ENCODE results near the gene HES3.
"Not testable (repeated sequence)": the region's sequence is repeated elsewhere in the genome, so short reads cannot be mapped to it uniquely, and the experiment has no call there.

HES3 gene

GRCh38 chr1:6219641-6220040, 24.3 kb upstream of the HES3 start:
- DNase-seq, result not testable (repeated sequence)

GRCh38 chr1:6220236-6220635, 23.7 kb upstream of the HES3 start:
- no peak for DNase-seq

GRCh38 chr1:6221210-6221784, 22.7 kb upstream of the HES3 start:
- no peak for DNase-seq

DNA sequence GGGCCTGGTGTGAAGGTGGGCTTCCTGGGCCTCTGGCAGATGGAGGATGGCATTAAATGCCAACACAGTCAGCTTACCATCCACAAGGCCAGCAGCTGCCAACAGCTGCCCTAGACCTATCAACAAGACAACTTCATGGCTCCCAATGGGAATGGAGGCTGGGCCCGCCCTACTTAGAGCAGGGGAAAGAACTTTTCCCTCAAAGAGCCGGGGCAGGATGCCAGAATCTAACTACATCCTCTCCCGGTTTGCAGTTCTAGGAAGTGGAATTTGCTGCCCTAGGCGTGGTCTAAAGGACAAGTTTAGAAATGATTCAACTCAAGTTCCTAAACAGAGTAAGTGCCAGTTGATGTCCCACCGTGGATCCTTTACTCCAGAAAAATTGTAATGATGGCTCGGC, 21.3 kb upstream of the HES3 start:
- no peak for DNase-seq

DNA sequence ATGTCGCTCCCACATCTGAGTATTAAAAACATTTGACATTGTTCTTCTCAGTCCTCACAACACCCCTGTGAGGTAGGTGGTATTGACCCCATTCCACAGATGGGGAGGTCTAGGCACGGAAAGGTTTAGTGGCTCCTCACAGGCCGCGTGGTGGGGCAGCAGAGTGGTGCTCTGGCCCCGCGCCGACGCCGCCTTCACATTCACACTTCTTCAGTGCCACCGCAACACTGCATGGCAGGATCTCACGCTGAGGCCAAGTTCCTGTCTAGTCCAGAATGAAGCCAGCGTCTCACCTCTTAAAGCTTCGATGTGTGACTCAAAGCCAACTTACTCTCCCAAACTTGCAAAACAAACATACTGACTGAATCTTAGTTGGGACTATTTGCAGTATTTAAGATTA, 20.4 kb upstream of the HES3 start:
- no peak for DNase-seq

GRCh38 chr1:6224718-6225117, 19.3 kb upstream of the HES3 start:
- no peak for DNase-seq

- DNase-seq, result no peak
Measured at GRCh38 chr1:6225651-6226050, 18.3 kb upstream of the HES3 start.

DNA sequence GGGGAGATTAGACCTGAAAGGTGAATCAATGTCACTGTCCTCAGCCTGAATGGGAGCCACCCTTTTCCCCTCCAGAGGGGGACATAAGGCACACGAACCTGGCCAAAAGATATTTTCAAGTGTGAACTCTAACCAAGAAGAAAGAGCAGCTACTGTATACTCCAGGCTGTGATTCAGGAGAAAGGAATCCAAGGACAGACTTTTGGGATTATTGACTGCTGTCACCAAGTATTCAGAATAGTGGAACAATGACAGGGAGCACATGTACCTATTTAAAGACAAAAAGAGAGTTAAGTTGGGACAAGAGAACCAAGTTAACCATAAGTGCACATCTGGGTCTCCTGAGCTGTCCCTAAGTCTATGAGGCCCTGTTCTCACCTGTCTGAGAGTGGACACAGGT, 10.6 kb upstream of the HES3 start:
- DNase-seq, result no peak

GRCh38 chr1:6234502-6235295, 9.3 kb upstream of the HES3 start:
- no peak for DNase-seq

DNA sequence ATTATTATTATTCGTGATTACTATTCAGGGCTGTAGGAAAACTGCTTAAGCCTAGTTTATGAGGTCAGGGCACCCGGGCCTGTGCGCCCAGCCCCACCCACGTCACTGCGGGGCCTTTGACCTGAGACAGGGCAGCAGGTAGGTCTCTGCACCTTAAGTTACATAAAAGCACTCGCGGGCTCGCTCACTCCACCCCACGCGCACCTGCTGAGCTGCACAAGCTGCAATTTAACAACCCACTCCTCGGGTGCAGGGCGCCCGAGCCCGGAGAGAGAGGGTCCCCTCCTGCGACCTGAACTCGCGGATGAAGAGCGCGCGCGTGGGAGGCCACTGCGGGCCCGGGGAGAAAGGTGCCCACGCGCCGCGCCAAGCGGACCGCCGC, 8.7 kb upstream of the HES3 start:
- no peak for DNase-seq

GRCh38 chr1:6237093-6237492, 6.9 kb upstream of the HES3 start:
- DNase-seq, result no peak

DNA sequence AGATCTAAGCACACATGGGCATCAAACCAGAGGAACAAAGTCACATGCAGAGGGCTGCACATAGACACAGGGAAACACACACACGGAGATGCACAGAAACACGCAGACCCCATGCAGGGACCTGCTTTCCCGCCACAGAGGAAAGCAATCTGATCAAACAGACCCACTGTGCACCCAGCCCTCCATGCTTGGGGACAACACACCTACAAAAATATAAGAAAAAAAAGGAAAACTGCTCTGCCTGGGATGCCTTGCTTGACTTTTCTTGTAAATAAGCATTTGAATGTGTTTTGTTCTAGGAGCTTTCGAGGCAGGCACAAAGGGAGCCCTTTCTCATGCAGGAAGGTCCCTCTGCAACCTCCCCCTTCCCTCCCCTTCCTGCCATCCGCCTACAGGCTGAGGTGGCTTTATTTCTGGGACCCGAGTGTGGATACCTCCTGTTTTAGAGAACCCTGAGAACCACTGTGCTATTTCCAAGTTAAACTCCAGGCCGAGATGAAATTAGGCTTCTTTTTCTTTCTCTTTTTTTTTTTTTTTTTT, 4.7 kb upstream of the HES3 start:
- DNase-seq, result no peak

DNA sequence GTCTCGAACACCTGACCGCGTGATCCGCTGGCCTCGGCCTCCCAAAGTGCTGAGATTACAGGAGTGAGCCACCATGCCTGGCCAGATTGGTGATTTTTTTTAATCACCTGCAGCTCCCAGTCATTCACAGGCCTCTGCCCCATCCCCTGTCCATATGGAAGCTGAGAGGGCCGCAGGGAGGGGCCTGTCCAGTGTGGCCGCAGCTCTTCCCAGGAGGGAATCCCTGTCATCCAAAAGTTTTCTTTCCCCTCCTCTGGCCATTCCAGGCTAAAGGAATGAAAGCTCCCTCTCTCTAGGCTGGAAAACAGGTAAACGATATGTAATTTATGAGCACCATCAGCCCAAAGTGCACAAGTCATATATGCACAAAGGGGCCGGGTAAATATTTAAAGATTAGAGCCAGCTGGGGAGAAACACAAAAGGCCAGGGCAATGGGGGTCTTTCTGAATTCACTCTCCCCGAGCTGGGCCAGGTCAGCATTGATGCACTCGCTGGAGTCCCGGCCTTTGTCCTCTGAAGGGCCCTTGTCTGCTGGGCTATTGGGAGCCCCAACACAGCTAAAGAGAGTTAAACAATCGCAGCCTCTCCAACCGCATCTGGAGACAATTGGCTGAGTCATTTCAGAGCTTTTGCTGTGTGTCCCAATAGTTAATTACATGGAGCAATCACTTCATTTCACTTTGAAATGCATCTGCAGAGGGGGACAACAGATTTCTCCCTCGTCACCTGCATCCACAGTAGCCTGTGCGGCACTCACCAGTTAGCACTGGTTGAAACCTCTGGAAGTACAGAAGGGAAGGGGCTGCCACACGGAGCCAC, 3.8 kb upstream of the HES3 start:
- DNase-seq, result no peak

DNA sequence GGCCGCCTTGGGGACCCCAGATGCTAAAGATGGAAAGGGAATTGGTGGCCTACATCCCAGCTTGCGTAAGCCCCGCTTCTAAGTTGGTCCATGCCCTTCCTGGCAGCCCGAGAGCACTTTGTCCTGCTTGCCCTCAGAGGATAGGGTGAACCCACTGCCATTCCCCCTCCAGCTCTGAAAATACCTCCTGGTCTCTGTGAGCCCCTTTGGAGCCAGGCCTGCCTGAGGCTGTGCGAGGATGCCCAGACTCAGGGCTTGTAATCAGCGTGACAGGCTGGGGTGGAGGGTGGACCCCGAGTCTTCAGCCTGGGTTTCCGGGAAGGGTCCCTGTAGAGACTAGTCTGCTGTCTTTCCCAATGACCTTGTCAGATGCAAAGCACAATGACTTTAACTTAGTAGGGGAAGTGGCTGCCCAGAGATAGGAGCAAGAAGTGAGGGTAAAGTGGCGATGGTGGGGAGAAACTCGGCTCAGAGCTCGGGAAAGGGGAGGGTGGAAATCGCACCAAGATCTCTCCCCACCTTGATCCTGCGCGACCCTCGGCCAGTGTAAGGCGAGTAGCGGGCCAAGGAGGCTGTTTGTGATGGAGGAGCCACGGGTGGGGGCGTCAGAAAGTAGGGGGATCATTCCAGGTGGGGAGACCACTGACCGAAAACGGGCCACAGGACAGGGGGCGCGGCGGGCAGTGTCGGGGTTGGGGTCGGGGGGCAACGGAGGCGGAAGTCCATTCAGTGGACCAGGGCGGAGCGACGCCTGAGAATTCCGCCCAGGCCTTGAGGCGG, 2.7 kb upstream of the HES3 start:
- no peak for DNase-seq

GRCh38 chr1:6241887-6242740, 1.9 kb upstream of the HES3 start:
- DNase-seq, result peak in 1 of 4 experiments; percentile 44

- no peak for DNase-seq
Measured at GRCh38 chr1:6243053-6243834, 735 bp upstream of the HES3 start.

DNA sequence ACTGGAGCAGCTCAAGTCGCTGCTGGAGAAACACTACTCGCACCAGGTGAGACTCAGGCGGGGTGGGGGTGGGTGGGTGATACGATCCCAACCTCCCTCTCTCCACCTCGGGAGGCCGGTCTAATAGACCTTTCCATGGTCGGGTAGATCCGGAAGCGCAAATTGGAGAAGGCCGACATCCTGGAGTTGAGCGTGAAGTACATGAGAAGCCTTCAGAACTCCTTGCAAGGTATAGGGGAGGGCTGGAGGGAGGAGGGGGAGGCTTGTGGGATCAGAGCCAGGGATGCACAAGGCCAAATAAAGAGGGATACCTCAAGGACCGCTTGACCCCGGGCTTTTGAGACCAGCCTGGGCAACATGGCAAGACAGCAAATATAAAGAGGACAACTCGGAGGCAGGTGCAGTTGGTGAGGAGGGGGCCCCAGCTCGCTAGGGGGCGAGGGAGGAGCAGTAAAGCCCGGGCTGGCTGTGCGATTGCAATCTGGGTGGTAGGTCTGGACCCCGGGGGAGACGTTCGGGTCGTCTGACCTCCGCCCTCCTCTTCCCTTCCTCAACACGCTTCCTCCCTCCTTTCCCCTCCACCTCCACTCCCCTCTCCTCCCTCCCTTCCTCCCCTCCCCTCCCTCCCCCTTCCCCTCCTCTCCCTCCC, 546 bp downstream of the HES3 start:
- DNase-seq, result no peak

GRCh38 chr1:6245086-6245868, 1.3 kb downstream of the HES3 start:
- DNase-seq, result peak; percentile 88 to 95 (median 94)

DNA sequence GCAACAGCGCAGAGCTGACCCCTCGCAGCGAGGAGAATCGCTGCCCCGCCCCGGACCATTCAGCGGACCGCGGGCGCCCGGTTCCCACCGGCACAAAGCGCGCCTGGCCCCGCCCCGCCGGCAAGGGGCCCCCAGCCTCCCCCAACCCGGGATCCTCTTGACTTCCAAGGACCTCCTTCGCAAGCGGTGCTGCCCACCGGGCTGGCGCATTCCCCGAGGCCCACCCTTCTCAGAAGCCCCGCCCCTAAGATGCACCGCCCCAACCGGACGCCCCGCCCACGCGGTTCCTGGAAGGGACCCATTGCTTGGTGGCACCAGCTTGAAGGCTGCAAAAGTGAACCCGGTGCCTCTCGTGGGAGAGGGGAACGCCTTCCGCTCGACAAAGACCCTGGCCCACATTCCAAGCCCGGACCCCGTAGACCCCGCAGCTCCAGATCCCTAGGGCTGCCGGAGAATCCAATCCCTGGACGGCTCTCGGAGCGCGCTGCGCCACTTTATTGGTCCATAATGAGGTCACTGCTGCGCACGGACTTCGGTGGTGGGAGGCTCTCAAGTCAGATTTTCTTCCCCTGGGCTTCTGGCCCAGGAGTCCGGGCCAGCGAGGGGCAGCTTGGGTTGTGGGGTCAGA, 2.0 kb downstream of the HES3 start:
- peak in 2 of 4 experiments; percentile 48 to 57 for DNase-seq

Data from suppressor macrophage (primary cell).